Tibial artery (tissue), 4 donors: ENCODE results near the gene PRKAG1.

Experiments used
- DNase-seq, 2 donors: peaks; one replicate each; pipeline ENCODE4 v3.0.0-alpha.2; 2019
- H3K27ac ChIP-seq, 2 donors: fragments of 200-600 bp; sonication (generic) in 1 of 2; 1 replicate in 1 of 2; 2 replicates in 1 of 2; pipeline ENCODE4 v1.5.1; 2018 to 2019; ENCODE audit warnings: mild to moderate bottlenecking in 1 of 2
- H3K27me3 ChIP-seq, 2 donors: fragments of 200-600 bp; sonication (generic) in 1 of 2; one replicate each; pipeline versions ENCODE4 v1.5.1 to v1.6.0; 2016 to 2019
- H3K36me3 ChIP-seq, 3 donors: fragments of 200-600 bp; sonication (generic) in 2 of 3; one replicate each; pipeline ENCODE4 v1.5.1; 2016 to 2019; ENCODE audit warnings: mild to moderate bottlenecking in 2 of 3
- H3K4me1 ChIP-seq, 4 donors: fragments of 200-600 bp; sonication (generic) in 2 of 4; 1 replicate in 3 of 4; 2 replicates in 1 of 4; pipeline ENCODE4 v1.5.1; 2016 to 2019
- H3K4me3 ChIP-seq, 2 donors: fragments of 200-600 bp; sonication (generic) in 1 of 2; 1 replicate in 1 of 2; 2 replicates in 1 of 2; pipeline ENCODE4 v1.5.1; 2018 to 2019; ENCODE audit warnings: mild to moderate bottlenecking in 2 of 2
- H3K9me3 ChIP-seq, 3 donors: fragments of 200-600 bp; sonication (generic) in 1 of 3; one replicate each; pipeline ENCODE4 v1.5.1; 2016 to 2019
- CTCF ChIP-seq, 2 experiments: fragments of 200-600 bp in 1 of 2; fragments of 450-650 bp in 1 of 2; IDR thresholded peaks; one replicate each; pipeline ENCODE4 v1.5.1; 2017 to 2019; ENCODE audit warnings: antibody characterized with exemption in 2 of 2, mild to moderate bottlenecking in 1 of 2, moderate library complexity in 1 of 2
- intact Hi-C: fragments of 100-400 bp; cut with DNase I; formaldehyde crosslinking; loops from one replicate; pipeline ENCODE4 v1.15.0; 2023; ENCODE audit warnings: low total_unique reads

PRKAG1 gene

GRCh38 chr12:48966177-48966895 lies 52.2 kb downstream of the PRKAG1 start:
- intact Hi-C loops: no loop called here
- H3K36me3 ChIP-seq: no peaks in the 10 kb centered on the region
- H3K9me3 ChIP-seq: no peaks in the 10 kb centered on the region

GRCh38 chr12:48965298-48965838 lies 53.2 kb downstream of the PRKAG1 start:
- H3K4me1 ChIP-seq: peaks cover 0 to 10% (median 8%) of the 10 kb centered on the region in 4 donors
- H3K27me3 ChIP-seq: peaks cover 0 to 24% of the 10 kb centered on the region in 2 donors
- H3K36me3 ChIP-seq: no peaks in the 10 kb centered on the region
- no peak overlapping the region for H3K4me3 ChIP-seq
- no peak for DNase-seq
- no peaks in the 10 kb centered on the region for H3K9me3 ChIP-seq
- no peak overlapping the region for H3K27ac ChIP-seq
- TF ChIP-seq CTCF (IDR thresholded peaks at IDR 0.05): no peak
- intact Hi-C loops: no loop called here

More at GRCh38 chr12:48966177-48966895, 52.2 kb downstream of the PRKAG1 start:
- Histone ChIP-seq H3K4me3 (no peak overlapping the region), H3K27ac (no peak overlapping the region), H3K4me1 (peaks cover 0 to 18% (median 13%) of the 10 kb centered on the region in 4 donors), H3K27me3 (peaks cover 0 to 31% of the 10 kb centered on the region in 2 donors)
- no peak for TF ChIP-seq CTCF (IDR thresholded peaks at IDR 0.05)
- no peak for DNase-seq

- peaks cover 0 to 6% (median 2%) of the 10 kb centered on the region in 4 donors for H3K4me1 ChIP-seq
- H3K9me3 ChIP-seq: no peaks in the 10 kb centered on the region
- no peak for TF ChIP-seq CTCF (IDR thresholded peaks at IDR 0.05)
- intact Hi-C loops: no loop called here
- H3K27me3 ChIP-seq: peaks cover 0 to 9% of the 10 kb centered on the region in 2 donors
- H3K27ac ChIP-seq: no peak overlapping the region
- no peak for DNase-seq
- no peaks in the 10 kb centered on the region for H3K36me3 ChIP-seq
- H3K4me3 ChIP-seq: no peak overlapping the region
Measured at GRCh38 chr12:48961801-48962200, 56.8 kb downstream of the PRKAG1 start.

- Histone ChIP-seq H3K27me3 (peaks cover 0 to 9% of the 10 kb centered on the region in 2 donors), H3K27ac (no peak overlapping the region), H3K9me3 (no peaks in the 10 kb centered on the region), H3K36me3 (no peaks in the 10 kb centered on the region), H3K4me1 (peaks cover 0 to 6% (median 2%) of the 10 kb centered on the region in 4 donors), H3K4me3 (no peak overlapping the region)
- TF ChIP-seq CTCF (IDR thresholded peaks at IDR 0.05): no peak
- intact Hi-C loops: no loop called here
- DNase-seq: no peak
Measured at GRCh38 chr12:48961331-48961730, 57.2 kb downstream of the PRKAG1 start.

- H3K4me3 ChIP-seq: no peak overlapping the region
- H3K36me3 ChIP-seq: no peaks in the 10 kb centered on the region
- H3K27ac ChIP-seq: no peak overlapping the region
- no peaks in the 10 kb centered on the region for H3K9me3 ChIP-seq
- intact Hi-C loops: no loop called here
- peaks cover 0 to 4% of the 10 kb centered on the region in 2 donors for H3K27me3 ChIP-seq
- H3K4me1 ChIP-seq: peaks cover 0 to 11% (median 5%) of the 10 kb centered on the region in 4 donors
- no peak for DNase-seq
- TF ChIP-seq CTCF (IDR thresholded peaks at IDR 0.05): no peak
Measured at GRCh38 chr12:48960834-48961233, 57.7 kb downstream of the PRKAG1 start.
